DMS153 treated with DMSO at 0.1 percent for 48 hours (cell line): ENCODE data around the gene ANKRD26.
"Not testable (repeated sequence)": the region's sequence is repeated elsewhere in the genome, so short reads cannot be mapped to it uniquely, and the experiment has no call there.

ENCODE experiments used
- DNase-seq: peaks from one replicate; lab custom pipeline; 2025; ENCODE audit not compliant: unreplicated experiment; lab: John Stamatoyannopoulos, UW

Gene ANKRD26

DNA sequence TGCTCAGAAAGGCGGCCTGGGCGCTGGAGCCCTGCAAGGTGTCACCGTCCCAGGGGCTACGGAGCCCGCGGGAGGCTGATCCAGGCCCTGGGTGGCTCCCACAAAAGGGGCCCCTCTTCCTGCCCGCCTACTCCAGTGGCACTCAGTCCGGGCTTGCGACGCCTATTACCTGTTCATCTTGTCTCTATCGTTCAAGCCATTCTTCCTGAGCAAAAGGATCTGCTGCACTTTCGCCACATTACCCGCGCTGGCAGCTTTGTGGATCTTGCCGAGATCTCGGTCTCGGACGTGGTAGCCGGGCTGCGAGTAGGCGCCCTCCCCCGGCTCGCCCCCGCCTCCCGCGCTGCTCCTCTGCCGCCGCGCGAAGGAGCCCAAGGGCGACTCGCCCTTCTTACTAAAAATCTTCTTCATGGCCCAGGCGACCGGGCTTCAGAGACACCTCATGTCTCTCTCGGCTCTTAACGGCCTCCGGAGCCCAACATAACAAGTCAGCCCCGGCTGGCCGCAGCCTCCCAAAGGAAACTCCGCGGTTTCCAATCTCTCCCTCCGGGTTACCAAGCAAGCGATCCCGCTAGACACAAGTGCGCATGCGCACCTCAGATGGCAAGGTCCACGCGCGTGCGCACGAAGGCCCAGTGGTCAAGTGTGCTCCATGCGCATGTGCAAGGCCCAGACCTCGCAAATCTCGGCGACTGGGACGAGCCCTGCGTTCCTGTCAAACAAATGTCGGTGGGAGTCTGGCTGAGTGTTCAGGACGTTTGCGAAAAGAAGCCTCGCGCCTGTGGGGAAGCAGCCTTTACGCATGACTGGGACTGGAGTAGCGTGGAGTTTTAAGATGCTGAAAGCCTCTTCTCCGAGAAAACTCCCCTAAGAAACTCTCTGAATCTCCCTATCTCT, at the start of gene ANKRD26:
TSS of gene ANKRD26 (minus strand) at position 579 of the 897 bp plus-strand sequence. CDS start at position 411, 168 bp downstream.
- DNase-seq = peak; percentile 67

DNA sequence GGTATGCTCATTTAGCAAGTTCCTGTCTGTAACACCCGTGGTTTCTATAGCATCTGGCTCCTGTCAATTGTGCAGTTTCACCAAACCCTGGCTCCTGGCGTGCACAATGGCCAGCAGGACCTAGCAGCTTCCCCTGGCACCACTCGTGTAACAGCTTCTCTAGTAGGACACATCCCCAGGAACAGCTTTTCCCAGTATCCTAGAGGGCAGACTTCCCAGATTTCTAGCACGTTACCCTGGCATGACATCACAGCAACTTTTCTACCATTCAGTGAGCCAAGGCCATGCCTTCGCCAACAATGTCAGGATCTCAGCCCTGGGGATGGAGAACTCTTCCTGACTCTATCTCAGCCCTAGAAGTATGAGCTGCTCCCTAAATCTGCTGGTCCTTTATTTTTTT, 47.4 kb upstream of the ANKRD26 start:
- no peak for DNase-seq

DNA sequence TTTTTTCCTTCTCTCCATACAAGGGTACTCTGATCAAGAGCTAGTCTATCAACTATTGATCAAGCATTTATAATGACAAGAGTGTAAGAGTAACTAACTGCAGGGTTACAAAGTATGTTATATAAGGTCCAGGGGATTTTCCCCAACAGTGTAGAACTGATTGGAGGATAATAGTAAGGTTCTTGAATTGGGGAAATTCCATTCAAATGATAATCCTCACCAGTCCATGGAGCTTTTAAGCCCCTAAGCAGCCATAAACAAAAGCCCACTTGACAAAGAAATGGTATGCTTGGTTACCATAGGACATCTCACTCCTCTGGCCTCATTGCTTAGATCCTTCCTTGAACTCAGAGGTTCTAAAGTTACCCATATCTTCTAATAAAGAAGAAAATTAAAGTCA, 45.6 kb upstream of the ANKRD26 start:
- no peak for DNase-seq

DNA sequence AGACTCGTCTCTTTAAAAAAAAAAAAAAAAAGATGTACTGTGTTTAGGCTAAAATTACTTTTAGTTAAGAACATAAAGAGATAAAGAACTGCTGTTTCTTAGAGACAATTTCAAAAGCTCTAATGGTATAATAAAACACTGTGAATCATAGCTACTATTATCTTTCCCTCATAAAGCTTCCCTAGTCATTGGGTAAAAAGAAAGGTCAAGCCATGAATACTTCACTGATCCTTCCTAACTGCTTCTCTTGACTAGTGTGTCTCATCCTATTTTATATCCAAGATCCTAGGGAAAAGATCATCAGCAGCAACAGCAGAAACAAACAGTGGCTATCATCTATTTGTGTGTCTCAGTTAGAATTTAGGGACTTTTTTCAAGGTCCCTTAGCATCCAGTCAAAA, 43.4 kb upstream of the ANKRD26 start:
- no peak for DNase-seq

DNA sequence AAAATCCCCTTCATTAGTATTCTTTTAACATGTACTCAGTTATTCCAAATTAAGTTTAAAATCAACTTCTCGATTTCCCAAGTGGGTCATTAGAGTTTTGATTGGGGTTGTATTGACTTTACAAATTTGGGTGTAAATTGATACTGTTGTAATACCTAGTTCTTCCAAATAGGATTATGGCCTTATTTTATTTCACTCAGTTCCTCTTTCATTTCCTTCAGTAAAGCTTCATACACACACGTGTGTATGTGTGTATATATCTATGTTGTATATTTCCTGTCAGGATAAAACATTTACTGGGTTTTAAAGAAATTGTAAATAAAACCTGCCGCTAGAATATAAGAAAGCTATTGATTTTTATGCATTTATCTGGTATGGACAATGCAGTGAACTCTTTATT, 38.0 kb upstream of the ANKRD26 start:
- DNase-seq = no peak

DNA sequence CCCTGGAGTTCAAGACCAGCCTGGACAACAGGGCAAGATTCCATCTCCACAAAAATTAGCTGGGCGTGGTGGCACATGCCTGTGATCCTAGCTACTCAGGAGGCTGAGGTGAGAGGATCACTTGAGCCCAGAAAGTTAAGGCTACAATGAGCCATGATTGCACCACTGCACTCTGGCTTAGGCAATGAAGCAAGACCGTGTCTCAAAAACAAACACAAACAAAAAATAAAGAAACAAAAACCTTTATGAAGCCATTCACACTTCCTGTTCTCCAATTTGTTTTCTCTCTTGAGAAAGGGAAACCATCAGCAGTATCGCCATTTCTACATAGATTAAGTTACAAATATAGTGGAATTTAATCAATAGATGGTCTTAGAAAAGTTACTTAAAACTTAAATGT, 34.1 kb upstream of the ANKRD26 start:
- DNase-seq = no peak

DNA sequence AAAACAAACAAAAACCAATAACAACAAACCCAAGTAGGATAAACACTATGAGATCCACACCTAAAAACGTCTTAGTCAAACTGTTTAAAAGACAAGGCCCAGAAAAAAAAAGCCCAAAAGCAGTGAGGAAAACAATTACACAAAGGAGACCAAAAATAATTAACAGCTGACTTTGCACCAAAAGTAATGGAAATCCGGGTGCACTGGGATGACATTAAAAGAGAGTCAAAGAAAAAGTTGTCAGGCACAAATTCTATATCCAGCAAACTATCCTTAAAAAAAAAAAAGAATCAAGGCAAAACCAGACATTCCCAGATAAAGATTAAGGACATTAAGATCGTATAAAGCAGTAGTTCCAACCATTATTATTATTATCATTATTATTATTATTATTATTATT, 7.9 kb upstream of the ANKRD26 start:
- no peak for DNase-seq

DNA sequence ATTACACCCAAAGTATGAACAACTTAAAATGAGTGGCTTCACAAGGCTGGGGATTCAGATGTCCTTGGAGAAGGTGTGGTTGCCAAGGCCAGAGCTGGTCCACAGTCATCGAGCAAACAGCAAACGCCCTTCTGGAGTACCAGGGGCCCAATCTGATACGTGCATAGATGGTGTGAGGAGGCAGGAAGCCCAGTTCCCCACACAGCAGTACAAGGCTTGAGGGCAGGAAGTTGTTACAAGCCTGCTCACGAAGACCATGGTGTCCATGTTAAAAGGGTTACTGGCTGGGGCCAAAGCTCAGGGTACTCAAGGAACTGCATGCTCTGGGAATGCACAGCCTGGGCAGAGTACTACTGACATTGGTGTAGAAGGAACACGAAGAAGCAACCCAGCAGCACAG, 4.6 kb upstream of the ANKRD26 start:
- no peak for DNase-seq

DNA sequence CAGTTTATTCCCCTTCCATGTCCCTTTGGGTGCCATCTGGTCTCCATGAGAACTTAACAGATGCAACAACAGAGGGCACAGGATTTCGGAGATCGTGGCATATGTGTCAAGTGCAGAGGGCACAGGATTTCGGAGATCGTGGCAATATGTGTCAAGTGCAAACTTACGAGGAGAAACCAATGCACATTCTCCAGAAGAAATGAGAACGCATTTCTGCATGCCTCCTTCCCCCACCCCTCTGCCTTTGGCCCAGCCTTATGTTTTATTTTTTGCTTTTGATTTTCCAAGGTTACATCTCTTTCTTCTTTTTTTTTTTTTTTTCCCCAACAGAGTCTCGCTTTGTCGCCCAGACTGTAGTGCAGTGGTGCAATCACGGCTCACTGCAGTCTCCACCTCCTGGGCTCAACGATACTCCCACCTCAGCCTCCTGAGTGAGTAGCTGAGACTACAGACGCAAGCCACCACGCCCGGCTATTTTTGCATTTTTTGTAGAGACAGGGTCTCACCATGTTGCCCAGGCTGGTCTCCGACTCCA, 586 bp upstream of the ANKRD26 start:
- no peak for DNase-seq

DNA sequence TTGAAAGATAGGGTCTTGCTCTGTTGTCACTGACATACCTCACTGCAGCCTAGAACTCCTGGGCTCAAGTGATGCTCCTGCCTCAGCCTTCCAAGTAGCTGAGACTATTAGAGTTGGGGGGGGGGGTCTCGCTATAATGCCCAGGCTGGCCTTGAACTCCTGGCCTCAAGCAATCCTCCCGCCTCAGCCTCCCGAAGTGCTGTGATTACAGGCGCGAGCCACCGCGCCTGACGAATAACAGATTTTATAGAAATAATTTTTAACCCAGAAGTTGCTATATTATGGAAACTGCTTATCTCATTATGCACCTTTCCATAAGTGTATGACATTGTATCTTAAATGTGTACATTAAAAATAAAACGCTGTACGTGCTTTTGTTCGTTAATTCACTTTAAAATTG, 846 bp downstream of the ANKRD26 start:
- no peak for DNase-seq

DNA sequence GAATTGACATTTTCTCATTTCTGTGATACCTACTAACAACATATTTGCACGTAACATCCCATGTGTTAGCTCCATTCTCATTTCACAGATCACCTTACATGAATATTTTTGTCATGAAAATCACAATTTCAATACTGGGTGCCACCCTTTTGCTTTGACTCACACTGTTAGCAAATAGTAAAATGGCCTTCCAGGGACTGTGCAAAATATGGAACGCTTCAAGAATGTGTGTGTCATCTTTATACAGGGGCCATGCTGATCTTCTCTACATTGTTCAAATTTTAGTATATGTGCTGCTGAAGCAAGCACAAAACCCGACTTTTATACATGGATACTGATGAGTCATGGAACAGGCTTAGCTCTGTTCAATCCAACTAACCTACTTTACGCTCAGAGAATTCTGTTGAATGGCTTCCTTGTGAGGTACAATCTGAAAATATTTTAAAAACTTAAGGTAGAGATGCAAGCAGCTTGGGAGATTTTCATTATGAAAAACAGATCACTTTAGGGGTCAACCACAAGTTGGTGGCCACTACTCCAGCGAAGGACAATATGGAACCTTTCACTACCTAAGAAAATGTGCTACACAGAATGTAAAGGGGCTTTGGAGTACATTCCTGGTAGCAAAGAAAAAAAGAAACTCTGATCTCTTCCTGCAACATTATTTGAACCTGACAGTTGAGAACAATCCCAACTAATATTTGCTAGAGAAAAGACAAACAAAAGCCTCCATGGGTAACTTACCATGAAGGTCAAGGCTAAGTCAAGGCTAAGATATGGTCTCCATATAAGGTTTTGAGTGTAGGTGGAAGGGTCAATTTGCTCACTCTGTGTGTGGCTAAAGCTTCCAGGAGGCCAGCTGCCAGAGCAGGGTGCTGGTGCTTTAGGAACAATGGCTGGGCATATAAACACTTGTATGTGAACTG, 11.9 kb downstream of the ANKRD26 start:
- no peak for DNase-seq

DNA sequence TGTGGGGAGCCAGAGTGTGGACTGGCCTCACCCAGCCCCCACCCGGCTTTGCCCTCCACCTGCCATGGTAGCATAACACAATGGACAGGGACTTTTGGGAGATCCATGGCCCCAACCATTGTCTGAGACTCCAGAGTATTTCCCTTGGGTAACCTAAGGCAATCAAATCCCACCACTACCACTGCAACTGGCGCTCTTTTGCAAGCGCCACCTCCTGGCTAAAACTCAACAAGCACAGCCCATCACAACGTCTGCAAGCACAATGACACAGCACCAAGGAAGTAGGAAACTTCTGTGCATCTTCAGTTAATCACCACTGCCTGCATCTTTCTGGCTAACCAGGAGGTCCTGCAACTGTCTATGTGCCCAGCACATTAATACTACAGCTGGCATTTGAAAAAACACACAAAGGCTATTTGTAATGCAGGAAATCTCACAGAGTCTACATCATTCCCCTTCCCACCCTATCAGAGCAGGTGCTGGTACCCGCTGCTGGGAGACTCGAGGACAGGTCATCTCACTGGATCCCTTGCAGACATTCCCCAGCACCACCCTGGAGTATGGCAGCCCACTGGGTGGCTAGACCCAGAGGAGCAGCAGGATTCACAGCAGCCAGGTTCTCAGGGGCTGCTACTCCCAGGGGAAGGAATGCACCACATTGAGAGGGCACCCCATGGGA, 27.7 kb downstream of the ANKRD26 start:
- no peak for DNase-seq

DNA sequence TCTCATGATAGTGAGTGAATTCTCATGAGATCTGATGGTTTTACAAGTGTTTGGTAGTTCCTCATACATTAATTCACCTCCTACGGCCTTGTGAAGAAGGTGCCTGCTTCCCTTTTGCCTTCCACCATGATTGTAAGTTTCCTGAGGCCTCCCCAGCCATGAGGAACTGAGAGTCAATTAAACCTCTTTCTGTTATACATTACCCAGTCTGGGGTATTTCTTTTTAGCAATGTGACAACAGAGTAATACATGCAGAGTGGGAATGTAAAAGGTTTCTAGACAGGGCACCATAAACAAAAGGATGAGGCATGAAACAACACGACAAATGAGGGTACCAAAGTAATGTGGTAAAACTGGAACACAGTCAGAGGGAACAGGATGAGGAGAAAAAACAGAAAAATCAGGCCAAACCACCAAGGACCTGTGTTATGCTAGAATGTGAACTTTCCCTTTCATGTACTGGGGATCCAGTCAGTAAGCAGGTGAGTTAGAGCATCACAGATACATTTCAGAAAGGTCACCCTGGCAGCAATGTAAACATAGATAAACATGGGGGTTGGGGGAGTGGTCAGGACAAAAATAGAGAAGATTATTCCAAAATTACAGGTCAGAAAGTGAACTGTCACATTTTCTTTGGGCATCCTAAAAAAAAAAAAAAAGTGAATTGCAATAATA, 31.9 kb downstream of the ANKRD26 start:
- DNase-seq = no peak

DNA sequence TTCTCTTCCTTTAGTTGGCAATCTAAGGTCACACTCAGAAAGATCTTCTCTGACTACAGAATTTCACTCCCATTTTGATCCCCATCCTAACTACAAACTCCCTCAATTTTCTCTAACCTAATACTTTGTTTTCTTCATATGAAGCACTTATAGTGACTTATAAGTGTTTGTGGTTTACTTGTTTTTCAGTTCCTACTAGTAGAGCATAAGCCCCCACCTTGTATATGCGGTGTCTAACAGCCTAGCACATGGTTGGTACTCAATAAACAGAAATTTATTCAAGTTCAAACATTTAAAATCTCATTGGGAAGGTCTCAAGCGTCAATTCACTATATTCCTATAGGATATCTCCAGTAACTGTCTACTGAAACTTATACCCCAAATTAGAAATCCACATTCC, 35.2 kb downstream of the ANKRD26 start:
- no peak for DNase-seq

DNA sequence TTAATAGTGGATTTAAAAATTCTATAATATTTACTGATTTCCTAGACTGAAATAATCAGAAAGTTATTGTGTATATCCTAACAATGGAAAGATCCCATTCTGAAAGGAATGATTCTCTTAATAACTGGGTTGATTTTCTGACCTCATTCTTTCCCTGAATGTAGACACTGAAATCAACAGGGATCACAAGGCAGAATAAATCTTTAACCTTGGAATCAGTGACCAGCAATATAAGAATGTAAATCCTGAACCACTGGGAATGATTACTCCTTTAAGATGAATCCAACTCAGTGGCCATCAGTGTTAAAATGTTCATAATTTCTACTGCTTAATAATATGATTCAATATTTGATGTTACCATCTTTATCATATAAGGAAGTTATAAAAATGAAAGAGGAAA, 47.6 kb downstream of the ANKRD26 start:
- DNase-seq = no peak

DNA sequence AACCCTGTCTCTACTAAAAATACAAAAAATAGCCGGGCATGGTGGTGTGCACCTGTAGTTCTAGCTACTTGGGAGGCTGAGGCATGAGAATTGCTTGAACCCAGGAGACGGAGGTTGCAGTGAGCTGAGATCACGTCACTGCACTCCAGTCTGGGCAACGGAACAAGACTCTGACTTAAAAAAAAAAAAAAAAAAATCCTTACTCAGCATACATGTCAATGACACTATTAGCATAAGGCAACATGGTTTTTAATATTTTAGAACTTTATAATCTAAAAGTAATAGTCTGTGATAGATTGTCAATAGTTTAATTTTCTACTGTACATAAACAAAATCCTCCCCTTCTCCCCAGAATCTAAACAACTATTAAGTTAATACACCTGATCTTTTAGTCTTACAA, 55.0 kb downstream of the ANKRD26 start:
- DNase-seq = not testable (repeated sequence)

DNA sequence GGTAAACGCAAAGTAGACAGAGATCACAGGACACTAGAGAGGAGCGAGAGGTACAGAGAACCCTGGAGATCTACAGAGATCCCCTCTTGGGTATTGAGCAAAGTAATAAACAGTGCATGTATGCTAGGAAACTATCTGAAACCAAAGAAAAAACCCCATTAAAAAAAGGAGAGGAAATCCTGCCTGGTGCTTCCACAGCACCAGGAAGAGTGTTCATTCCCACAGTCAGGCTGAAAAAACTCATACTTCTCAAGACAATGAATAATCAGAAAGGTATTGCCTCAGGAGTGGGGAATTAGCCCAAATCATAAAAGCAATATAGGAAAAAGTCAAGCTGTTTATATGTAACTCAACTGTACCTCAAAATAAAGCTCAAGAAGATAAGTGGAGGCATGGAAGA, 59.1 kb downstream of the ANKRD26 start:
- DNase-seq = no peak

DNA sequence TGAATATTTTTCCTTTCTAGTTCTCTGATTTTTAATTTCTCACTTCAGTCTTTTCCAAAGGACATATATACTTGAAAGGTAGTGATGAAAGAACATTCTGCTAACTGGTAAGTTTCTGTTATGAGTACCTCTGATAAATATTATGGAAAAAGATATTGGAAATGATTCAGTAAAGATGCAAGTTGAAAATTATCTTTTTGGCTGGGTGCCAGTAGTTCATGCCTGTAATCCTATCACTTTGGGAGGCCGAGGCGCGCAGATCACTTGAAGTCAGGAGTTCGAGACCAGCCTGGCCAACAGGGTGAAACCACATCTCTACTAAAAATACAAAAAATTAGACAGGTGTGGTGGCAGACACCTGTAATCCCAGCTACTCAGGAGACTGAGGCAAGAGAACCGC, 62.1 kb downstream of the ANKRD26 start:
- no peak for DNase-seq

DNA sequence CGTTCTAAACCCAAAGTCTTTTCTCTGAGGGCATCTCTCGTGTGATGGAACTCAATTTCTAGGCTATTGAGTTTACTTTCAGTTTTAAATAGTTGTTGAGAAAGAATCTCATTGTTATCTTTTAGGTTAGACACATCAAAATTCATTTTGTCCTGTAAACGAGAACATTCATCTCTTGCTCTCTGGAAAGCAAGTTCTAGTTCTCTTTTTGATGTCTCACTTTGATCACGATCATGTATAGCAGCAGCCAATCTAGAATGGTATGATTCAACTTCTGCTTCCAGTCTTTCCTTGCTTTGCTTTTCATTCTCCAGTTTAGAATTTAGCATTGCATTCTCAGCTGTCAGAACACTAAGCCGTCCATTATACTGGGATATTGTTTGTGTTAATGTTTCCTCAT, 65.1 kb downstream of the ANKRD26 start:
- no peak for DNase-seq

DNA sequence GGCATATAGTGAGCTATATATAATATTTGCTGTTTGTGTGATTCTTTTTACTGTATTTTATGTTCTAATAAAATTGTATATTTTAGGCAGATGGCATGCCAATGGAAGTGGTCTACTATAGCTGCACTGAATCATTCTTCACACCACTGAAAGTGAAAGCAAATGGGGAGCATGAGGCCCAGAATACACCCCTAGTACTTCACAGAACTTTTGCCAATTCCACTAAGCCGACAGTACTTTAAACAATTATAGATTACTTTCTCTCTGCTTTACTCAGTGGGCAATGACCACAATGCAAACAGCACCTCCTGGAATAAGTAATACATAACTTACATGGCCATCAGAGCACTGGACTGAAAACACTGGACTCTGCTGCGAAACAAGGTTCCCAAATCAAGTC, 70.2 kb downstream of the ANKRD26 start:
- DNase-seq = no peak

DNA sequence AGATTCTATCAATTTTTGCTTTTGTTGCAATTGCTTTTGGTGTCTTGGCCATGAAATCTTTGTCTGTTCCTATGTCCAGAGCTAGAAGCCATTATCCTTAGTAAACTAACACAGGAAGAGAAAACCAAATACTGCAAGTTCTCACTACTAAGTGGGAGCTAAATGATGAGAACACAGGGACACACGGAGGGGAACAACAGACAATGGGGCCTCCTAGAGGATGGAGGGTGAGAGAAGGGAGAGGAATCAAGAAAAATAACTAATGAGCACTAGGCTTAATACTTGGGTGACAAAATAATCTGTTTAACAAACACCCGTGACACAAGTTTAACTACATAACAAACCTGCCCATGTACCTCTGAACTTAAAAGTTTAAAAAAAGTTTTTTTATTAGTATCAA, 78.2 kb downstream of the ANKRD26 start:
- no peak for DNase-seq
